ENCODE data around the gene GPS1.

The GPS1 gene

GRCh38 chr17:82053130-82053529, 1.4 kb downstream of the GPS1 start (continued):
- no peak for TF ChIP-seq PATZ1 (CRISPR knock-in tag; IDR thresholded peaks at IDR 0.05; ENCODE audit: borderline replicate concordance)

GRCh38 chr17:82053556-82054263, 2.0 kb downstream of the GPS1 start:
- no peak for ATAC-seq
- TF ChIP-seq ZC3H10 (CRISPR knock-in tag; IDR thresholded peaks at IDR 0.05) (no peak), CSRNP3 (CRISPR knock-in tag; IDR thresholded peaks at IDR 0.05) (no peak), ISL1 (CRISPR knock-in tag; IDR thresholded peaks at IDR 0.05) (no peak), ZNF8 (CRISPR knock-in tag; IDR thresholded peaks at IDR 0.05) (no peak), PPARA (CRISPR knock-in tag; IDR thresholded peaks at IDR 0.05; ENCODE audit: borderline replicate concordance) (no peak), BACH2 (CRISPR knock-in tag; IDR thresholded peaks at IDR 0.05; ENCODE audit: borderline replicate concordance) (no peak), RARB (CRISPR knock-in tag; IDR thresholded peaks at IDR 0.05) (no peak), ZFP30 (CRISPR knock-in tag; IDR thresholded peaks at IDR 0.05) (no peak)

GRCh38 chr17:82054351-82055022, 2.8 kb downstream of the GPS1 start:
- no peak for TF ChIP-seq CSDC2 (CRISPR knock-in tag; IDR thresholded peaks at IDR 0.05)
- no peak for TF ChIP-seq ARNTL (CRISPR knock-in tag; IDR thresholded peaks at IDR 0.05; ENCODE audit: borderline replicate concordance, low read depth)
- TF ChIP-seq PPARA (CRISPR knock-in tag; IDR thresholded peaks at IDR 0.05; ENCODE audit: borderline replicate concordance): no peak
- no peak for TF ChIP-seq GLIS3 (CRISPR knock-in tag; IDR thresholded peaks at IDR 0.05)
- no peak for TF ChIP-seq OSR1 (CRISPR knock-in tag; IDR thresholded peaks at IDR 0.05)
- no peak for TF ChIP-seq BACH2 (CRISPR knock-in tag; IDR thresholded peaks at IDR 0.05; ENCODE audit: borderline replicate concordance)
- ATAC-seq: no peak

GRCh38 chr17:82055023-82055964, 3.6 kb downstream of the GPS1 start:
- ATAC-seq: no peak
- TF ChIP-seq GLIS3 (CRISPR knock-in tag; IDR thresholded peaks at IDR 0.05) (no peak), OSR1 (CRISPR knock-in tag; IDR thresholded peaks at IDR 0.05) (no peak), POU6F1 (CRISPR knock-in tag; IDR thresholded peaks at IDR 0.05; ENCODE audit: borderline replicate concordance, low read depth) (no peak), TOX (CRISPR knock-in tag; IDR thresholded peaks at IDR 0.05; ENCODE audit: borderline replicate concordance) (no peak), ISL1 (CRISPR knock-in tag; IDR thresholded peaks at IDR 0.05) (no peak), TSHZ2 (CRISPR knock-in tag; IDR thresholded peaks at IDR 0.05) (no peak), PPARA (CRISPR knock-in tag; IDR thresholded peaks at IDR 0.05; ENCODE audit: borderline replicate concordance) (no peak), RARB (CRISPR knock-in tag; IDR thresholded peaks at IDR 0.05) (no peak), SNAI2 (CRISPR knock-in tag; IDR thresholded peaks at IDR 0.05) (no peak), ZFP30 (CRISPR knock-in tag; IDR thresholded peaks at IDR 0.05) (no peak), PATZ1 (CRISPR knock-in tag; IDR thresholded peaks at IDR 0.05; ENCODE audit: borderline replicate concordance) (no peak), CREB5 (CRISPR knock-in tag; IDR thresholded peaks at IDR 0.05; ENCODE audit: low read depth) (no peak), ESRRG (CRISPR knock-in tag; IDR thresholded peaks at IDR 0.05) (no peak), ZC3H10 (CRISPR knock-in tag; IDR thresholded peaks at IDR 0.05) (no peak), ARNTL (CRISPR knock-in tag; IDR thresholded peaks at IDR 0.05; ENCODE audit: borderline replicate concordance, low read depth) (no peak), CSRNP3 (CRISPR knock-in tag; IDR thresholded peaks at IDR 0.05) (no peak)
